Stimulated activated CD4-positive, alpha-beta T cell treated with anti-CD3 and anti-CD28 coated beads, Interleukin-15, amount 100 ng/mL, for 48 hours (primary cell): ENCODE data around the gene SEMA3C.

Experiments
- DNase-seq, 2 donors: peaks; one replicate each; pipeline ENCODE4 v3.0.0-alpha.2; 2020; ENCODE audit warnings: low read depth in 2 of 2

Gene SEMA3C

GRCh38 chr7:80918909-80919721, at the start of gene SEMA3C:
TSS of gene SEMA3C (minus strand) at chr7:80919051. CDS start at chr7:80916781, 2,270 bp downstream.
- no peak for DNase-seq

GRCh38 chr7:80968606-80969005, 49.8 kb upstream of the SEMA3C start:
- DNase-seq: no peak

- DNase-seq: no peak
Observed at GRCh38 chr7:80967917-80968297, 49.1 kb upstream of the SEMA3C start.

- DNase-seq: no peak
Observed at GRCh38 chr7:80967071-80967916, 48.4 kb upstream of the SEMA3C start.

- DNase-seq: no peak
Observed at GRCh38 chr7:80960244-80960795, 41.5 kb upstream of the SEMA3C start.

GRCh38 chr7:80957226-80957777, 38.5 kb upstream of the SEMA3C start:
- no peak for DNase-seq

GRCh38 chr7:80954191-80954590, 35.3 kb upstream of the SEMA3C start:
- DNase-seq: no peak

- DNase-seq: no peak
Observed at GRCh38 chr7:80950550-80950967, 31.7 kb upstream of the SEMA3C start.

GRCh38 chr7:80949449-80949848, 30.6 kb upstream of the SEMA3C start:
- no peak for DNase-seq

- no peak for DNase-seq
Observed at GRCh38 chr7:80946858-80947257, 28.0 kb upstream of the SEMA3C start.

- no peak for DNase-seq
Observed at GRCh38 chr7:80945976-80946375, 27.1 kb upstream of the SEMA3C start.

GRCh38 chr7:80943342-80943741, 24.5 kb upstream of the SEMA3C start:
- no peak for DNase-seq

GRCh38 chr7:80942261-80943041, 23.6 kb upstream of the SEMA3C start:
- DNase-seq: no peak

- DNase-seq: no peak
Observed at GRCh38 chr7:80941208-80941758, 22.4 kb upstream of the SEMA3C start.

- no peak for DNase-seq
Observed at GRCh38 chr7:80940539-80941207, 21.8 kb upstream of the SEMA3C start.

- DNase-seq: no peak
Observed at GRCh38 chr7:80937336-80937735, 18.5 kb upstream of the SEMA3C start.

GRCh38 chr7:80935991-80936780, 17.3 kb upstream of the SEMA3C start:
- DNase-seq: no peak

GRCh38 chr7:80934321-80934720, 15.5 kb upstream of the SEMA3C start:
- no peak for DNase-seq

- no peak for DNase-seq
Observed at GRCh38 chr7:80932536-80932935, 13.7 kb upstream of the SEMA3C start.

GRCh38 chr7:80929619-80930018, 10.8 kb upstream of the SEMA3C start:
- no peak for DNase-seq
